ENCODE measurements around the gene PRTFDC1. TPM values are rescaled to one million over a fixed set of nuclear protein-coding genes. Genes with fewer than 3 reads are reported as not detected.

Gene PRTFDC1
- total RNA-seq, 1 donor = 13.4 TPM

DNA sequence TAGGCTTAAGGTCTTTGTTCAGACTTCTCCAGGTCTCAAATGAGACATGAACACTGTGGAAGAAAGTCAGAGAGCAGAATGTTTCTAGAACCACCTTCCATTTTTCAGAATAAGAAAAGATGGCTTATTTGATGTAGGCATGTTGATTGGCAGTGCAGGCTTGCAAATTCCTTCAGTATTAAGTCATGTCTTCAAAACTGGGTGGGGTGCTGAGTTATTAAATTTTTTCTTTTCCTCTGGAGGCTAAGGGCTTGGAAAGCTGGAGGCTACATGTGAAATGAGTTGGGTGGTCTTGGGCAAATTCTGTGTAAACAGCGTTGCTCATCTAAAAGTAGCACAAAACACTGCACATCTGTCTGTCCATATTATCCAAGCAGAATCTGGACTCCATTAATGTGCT is 62.8 kb downstream of the PRTFDC1 start:
- no peak overlapping the region for H3K4me3 ChIP-seq (ENCODE audit: low read depth, low read length)
- no peak for DNase-seq (ENCODE audit: low read depth)
- TF ChIP-seq, protein P1, sequence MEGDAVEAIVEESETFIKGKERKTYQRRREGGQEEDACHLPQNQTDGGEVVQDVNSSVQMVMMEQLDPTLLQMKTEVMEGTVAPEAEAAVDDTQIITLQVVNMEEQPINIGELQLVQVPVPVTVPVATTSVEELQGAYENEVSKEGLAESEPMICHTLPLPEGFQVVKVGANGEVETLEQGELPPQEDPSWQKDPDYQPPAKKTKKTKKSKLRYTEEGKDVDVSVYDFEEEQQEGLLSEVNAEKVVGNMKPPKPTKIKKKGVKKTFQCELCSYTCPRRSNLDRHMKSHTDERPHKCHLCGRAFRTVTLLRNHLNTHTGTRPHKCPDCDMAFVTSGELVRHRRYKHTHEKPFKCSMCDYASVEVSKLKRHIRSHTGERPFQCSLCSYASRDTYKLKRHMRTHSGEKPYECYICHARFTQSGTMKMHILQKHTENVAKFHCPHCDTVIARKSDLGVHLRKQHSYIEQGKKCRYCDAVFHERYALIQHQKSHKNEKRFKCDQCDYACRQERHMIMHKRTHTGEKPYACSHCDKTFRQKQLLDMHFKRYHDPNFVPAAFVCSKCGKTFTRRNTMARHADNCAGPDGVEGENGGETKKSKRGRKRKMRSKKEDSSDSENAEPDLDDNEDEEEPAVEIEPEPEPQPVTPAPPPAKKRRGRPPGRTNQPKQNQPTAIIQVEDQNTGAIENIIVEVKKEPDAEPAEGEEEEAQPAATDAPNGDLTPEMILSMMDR (IDR thresholded peaks at IDR 0.05; ENCODE audit: insufficient read depth, low read depth, low read length) = no peak

DNA sequence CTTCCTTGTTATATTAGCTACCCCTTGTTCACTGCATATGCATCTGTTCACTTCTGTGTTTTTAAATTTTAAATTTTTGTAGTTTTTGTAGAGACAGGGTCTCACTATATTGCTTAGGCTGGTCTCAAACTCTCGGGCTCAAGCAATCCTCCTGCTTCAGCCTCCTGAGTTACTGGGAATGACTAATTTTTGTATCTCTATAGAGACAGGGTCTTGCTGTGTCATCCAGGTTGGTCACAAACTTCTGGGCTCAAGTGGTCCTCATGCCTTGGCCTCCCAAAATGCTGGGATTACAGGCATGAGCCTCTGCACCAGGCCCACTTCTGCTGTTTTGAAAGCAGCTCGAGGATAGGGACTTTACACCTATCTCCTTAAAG is 64.6 kb downstream of the PRTFDC1 start:
- no peak overlapping the region for H3K4me3 ChIP-seq (ENCODE audit: low read depth, low read length)
- TF ChIP-seq, protein P1 (IDR thresholded peaks at IDR 0.05; ENCODE audit: insufficient read depth, low read depth, low read length) = no peak
- DNase-seq (ENCODE audit: low read depth) = no peak

DNA sequence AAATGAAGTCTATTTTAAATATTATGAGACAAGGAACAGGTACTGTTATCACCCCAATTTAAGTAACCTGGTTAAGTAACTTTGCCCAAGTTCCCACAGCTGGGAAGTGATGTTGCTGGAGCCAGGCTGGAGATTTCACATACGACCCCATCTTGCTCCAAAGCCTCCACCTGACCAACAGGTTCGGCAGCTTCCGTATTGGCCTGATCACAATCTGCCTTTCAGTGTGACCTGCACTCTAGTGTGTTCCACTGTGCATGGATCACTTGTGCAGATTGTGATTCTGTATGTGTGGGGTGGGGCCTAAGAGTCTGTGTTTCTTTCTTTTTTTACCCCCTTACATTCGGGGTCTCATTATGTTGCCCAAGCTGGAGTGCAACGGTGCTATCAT is 66.1 kb downstream of the PRTFDC1 start:
- TF ChIP-seq, protein P1 (IDR thresholded peaks at IDR 0.05; ENCODE audit: insufficient read depth, low read depth, low read length) = no peak
- H3K4me3 ChIP-seq (ENCODE audit: low read depth, low read length) = no peak overlapping the region
- no peak for DNase-seq (ENCODE audit: low read depth)

DNA sequence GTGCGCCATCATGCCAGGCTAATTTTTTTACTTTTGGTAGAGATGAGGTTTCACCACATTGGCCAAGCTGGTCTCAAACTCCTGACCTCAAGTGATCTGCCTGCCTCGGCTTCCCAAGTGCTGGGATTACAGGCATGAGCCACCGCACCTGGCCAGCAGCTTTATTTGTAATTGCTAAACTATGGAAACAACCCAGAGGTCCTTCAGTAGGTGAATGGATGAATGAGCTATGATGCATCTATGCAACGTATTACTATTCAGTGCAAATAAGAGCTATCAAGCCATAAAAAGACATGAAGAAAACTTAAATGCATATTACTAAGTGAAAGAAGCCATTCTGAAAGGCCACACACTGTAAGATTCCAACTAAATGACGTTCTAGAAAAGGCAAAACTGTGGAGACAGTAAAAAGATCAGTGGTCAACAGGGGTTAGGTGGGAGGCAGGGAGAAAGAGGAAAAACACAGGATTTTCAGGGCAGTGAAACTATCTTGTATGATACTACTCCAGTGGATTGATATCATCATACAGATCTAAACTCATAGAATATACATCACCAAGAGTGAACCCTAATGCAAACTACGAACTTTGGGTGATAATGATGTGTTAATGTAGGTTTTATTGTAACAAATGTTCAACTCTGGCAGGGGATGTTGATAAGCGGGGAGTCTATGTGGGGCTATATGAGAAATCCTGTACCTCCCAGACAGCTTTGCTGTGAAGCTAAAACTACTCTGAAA is 66.7 kb downstream of the PRTFDC1 start:
- TF ChIP-seq, protein P1 (IDR thresholded peaks at IDR 0.05; ENCODE audit: insufficient read depth, low read depth, low read length) = no peak
- DNase-seq (ENCODE audit: low read depth) = no peak
- H3K4me3 ChIP-seq (ENCODE audit: low read depth, low read length) = no peak overlapping the region

DNA sequence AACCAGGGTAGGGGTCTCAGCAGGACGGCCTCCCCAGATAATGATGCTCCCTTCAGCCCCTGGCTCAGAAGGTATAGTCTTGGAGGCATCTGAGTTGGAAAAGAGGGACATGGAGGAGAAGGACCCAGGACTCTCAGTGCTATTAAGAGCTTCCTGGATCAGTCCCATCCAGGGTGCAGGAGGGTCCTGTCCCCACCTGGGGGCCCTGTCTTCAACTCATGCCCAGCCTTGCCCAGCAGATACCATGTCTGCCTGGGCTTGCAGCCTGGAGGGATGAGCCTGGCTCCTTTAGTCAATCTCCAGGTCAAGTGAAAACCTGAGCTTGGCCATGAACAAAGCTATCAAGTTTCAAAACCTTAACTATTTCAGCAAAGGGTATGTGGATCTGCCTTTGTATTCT is 67.6 kb downstream of the PRTFDC1 start:
- H3K4me3 ChIP-seq (ENCODE audit: low read depth, low read length) = no peak overlapping the region
- DNase-seq (ENCODE audit: low read depth) = no peak
- TF ChIP-seq, protein P1 (IDR thresholded peaks at IDR 0.05; ENCODE audit: insufficient read depth, low read depth, low read length) = no peak

DNA sequence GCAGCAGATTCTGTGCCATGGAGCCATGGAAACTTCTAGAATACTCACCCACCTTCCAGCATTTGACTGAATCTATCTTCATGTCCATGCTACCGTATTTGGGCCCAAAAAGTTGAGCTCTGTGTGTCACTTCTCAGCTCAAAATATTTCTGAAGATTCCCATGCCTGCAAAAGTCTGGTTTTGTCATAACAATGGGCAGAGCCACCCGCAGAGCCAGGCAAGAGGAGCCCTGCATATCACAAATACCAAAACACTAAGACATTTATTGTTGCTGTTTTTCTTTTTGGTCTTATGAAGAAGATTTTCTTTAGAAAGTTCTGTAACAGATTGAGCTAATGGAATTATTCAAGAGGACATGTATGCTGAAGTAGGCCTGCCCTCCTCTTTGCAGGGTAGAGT is 68.1 kb downstream of the PRTFDC1 start:
- TF ChIP-seq, protein P1 (IDR thresholded peaks at IDR 0.05; ENCODE audit: insufficient read depth, low read depth, low read length) = no peak
- DNase-seq (ENCODE audit: low read depth) = no peak
- H3K4me3 ChIP-seq (ENCODE audit: low read depth, low read length) = no peak overlapping the region

DNA sequence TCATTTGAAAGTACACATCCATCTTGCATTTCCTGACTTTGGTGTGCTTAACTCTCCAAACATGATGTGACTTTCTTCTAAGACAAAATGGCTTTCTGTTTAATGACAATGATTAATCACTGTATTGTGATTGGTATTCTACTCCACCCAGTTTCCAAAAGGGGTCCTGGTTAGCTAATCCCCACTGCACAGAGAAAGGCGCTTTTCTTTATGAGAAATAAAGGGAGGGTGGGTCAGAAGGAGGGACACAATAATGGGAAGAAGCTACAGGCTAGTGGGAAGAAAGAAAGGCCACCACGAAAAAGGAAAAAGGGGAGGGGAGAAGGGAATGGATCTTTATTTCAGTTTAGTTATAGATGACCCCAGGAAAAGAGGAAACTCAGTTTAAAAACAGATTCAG is 69.2 kb downstream of the PRTFDC1 start:
- H3K4me3 ChIP-seq (ENCODE audit: low read depth, low read length) = no peak overlapping the region
- TF ChIP-seq, protein P1 (IDR thresholded peaks at IDR 0.05; ENCODE audit: insufficient read depth, low read depth, low read length) = no peak
- DNase-seq (ENCODE audit: low read depth) = no peak
